PFSK-1 (cell line): ENCODE results near the gene LMTK3.

Source experiments
- FOXP2 ChIP-seq: optimal IDR thresholded peaks from 2 replicates; pipeline ENCODE3; 2011; ENCODE audit warnings: borderline replicate concordance, control low read depth, inconsistent platforms; ENCODE audit not compliant: insufficient read depth; ENCODE audit errors: extremely low read length, extremely low read depth
- POLR2AphosphoS5 ChIP-seq: IDR thresholded peaks from 2 replicates; pipeline ENCODE4 v1.6.1; 2012; ENCODE audit warnings: low read depth, mild to moderate bottlenecking, control low read depth, low read length, moderate library complexity
- SIN3A ChIP-seq: IDR thresholded peaks from 2 replicates; pipeline ENCODE4 v1.6.1; 2012; ENCODE audit warnings: mild to moderate bottlenecking, low read length, moderate library complexity, borderline replicate concordance; ENCODE audit not compliant: insufficient read depth
- TAF1 ChIP-seq: IDR thresholded peaks from 2 replicates; pipeline ENCODE4 v1.6.1; 2012; ENCODE audit warnings: low read length, control low read depth, borderline replicate concordance; ENCODE audit not compliant: insufficient read depth
- TF ChIP-seq, protein P1 (sequence below), 2 experiments: IDR thresholded peaks; 2 replicates each; pipeline versions ENCODE4 v1.6.1 to v1.8.0; 2011 to 2012; ENCODE audit warnings: low read depth in 2 of 2, low read length in 2 of 2, control low read depth in 1 of 2, inconsistent platforms in 1 of 2, mild to moderate bottlenecking in 1 of 2, moderate library complexity in 1 of 2; ENCODE audit not compliant: insufficient read depth in 1 of 2

DNA sequence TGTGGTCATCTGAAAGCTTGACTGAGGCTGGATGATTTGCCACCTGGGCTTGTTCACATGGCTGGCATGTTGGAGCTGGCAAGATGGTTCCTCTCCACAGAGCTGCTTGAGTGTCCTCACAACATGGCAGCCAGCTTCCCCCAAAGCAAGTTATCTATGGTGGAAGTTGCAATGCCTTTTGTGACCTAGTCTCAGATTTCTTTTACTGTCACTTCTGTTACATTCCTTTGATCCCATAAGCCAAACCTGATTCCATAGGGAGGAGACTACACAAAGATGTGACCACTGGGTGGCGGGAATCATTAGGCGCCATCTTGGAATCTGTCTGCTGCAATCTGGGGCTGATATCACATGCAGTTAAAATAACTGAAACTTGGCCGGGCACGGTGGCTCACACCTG, 17.5 kb upstream of the LMTK3 start:
- TF ChIP-seq TAF1: no peak
- TF ChIP-seq, protein P1, sequence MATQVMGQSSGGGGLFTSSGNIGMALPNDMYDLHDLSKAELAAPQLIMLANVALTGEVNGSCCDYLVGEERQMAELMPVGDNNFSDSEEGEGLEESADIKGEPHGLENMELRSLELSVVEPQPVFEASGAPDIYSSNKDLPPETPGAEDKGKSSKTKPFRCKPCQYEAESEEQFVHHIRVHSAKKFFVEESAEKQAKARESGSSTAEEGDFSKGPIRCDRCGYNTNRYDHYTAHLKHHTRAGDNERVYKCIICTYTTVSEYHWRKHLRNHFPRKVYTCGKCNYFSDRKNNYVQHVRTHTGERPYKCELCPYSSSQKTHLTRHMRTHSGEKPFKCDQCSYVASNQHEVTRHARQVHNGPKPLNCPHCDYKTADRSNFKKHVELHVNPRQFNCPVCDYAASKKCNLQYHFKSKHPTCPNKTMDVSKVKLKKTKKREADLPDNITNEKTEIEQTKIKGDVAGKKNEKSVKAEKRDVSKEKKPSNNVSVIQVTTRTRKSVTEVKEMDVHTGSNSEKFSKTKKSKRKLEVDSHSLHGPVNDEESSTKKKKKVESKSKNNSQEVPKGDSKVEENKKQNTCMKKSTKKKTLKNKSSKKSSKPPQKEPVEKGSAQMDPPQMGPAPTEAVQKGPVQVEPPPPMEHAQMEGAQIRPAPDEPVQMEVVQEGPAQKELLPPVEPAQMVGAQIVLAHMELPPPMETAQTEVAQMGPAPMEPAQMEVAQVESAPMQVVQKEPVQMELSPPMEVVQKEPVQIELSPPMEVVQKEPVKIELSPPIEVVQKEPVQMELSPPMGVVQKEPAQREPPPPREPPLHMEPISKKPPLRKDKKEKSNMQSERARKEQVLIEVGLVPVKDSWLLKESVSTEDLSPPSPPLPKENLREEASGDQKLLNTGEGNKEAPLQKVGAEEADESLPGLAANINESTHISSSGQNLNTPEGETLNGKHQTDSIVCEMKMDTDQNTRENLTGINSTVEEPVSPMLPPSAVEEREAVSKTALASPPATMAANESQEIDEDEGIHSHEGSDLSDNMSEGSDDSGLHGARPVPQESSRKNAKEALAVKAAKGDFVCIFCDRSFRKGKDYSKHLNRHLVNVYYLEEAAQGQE (IDR thresholded peaks at IDR 0.05; ENCODE audit: insufficient read depth in 1 of 2, low read depth in 2 of 2, low read length in 2 of 2): no peak
- TF ChIP-seq SIN3A: no peak
- TF ChIP-seq POLR2AphosphoS5: no peak
- TF ChIP-seq FOXP2: no peak
